PC-3 (cell line): ENCODE data around the gene ADCY5. TPM values are rescaled to one million over a fixed set of nuclear protein-coding genes. Genes with fewer than 3 reads are reported as not detected.

ENCODE experiments used
- ATAC-seq: fragments of 200-7000 bp; cut with Tn5 transposase; 2 replicates; pipeline ENCODE4 v1.9.1; 2020; ENCODE audit warnings: mild to moderate bottlenecking, moderate library complexity
- BruUV-seq: library from RNA; stranded (reverse); fragments of 400-500 nt; replicated peaks from 2 replicates; lab custom pipeline; 2021; lab: Mats Ljungman, UMichigan
- CTCF ChIA-PET: fragments of 300-600 bp; sonication (Branson Sonifier 250); formaldehyde crosslinking; loops from one replicate; lab custom pipeline; 2022; ENCODE audit warnings: antibody characterized with exemption; lab: Charles Lee
- POLR2A ChIA-PET: fragments of 300-600 bp; sonication (Branson Sonifier 250); formaldehyde crosslinking; loops from one replicate; lab custom pipeline; 2022; ENCODE audit warnings: antibody characterized with exemption; ENCODE audit not compliant: unreplicated experiment; lab: Charles Lee
- DNase-seq: peaks from one replicate; pipeline ENCODE4 v3.0.0-alpha.2; 2015
- H2AFZ ChIP-seq: fragments of 300-600 bp; sonication (generic); 2 replicates; pipeline ENCODE4 v1.6.0; 2016; ENCODE audit warnings: antibody characterized with exemption, low read length
- H3F3A ChIP-seq: fragments of 300-600 bp; sonication (generic); one replicate; pipeline ENCODE4 v1.6.0; 2017; ENCODE audit warnings: antibody characterized with exemption, low read length, control low read depth, mild to moderate bottlenecking; ENCODE audit not compliant: unreplicated experiment
- H3K27ac ChIP-seq: fragments of 300-600 bp; sonication (generic); 2 replicates; pipeline ENCODE4 v1.5.1; 2016; ENCODE audit warnings: mild to moderate bottlenecking, low read length
- H3K27me3 ChIP-seq: fragments of 300-600 bp; sonication (generic); 2 replicates; pipeline ENCODE4 v1.6.1; 2016; ENCODE audit warnings: low read length, mixed read lengths
- H3K36me3 ChIP-seq: fragments of 300-600 bp; sonication (generic); 2 replicates; pipeline ENCODE4 v1.6.1; 2016; ENCODE audit warnings: low read depth, mixed run types, low read length, mixed read lengths
- H3K4me1 ChIP-seq: fragments of 300-600 bp; sonication (generic); 2 replicates; pipeline ENCODE4 v1.5.1; 2016; ENCODE audit warnings: low read length; ENCODE audit not compliant: insufficient read depth
- H3K4me2 ChIP-seq: fragments of 300-600 bp; sonication (generic); 2 replicates; pipeline ENCODE4 v1.6.0; 2016; ENCODE audit warnings: low read length
- H3K4me3 ChIP-seq: fragments of 300-600 bp; sonication (generic); 2 replicates; pipeline ENCODE4 v1.5.1; 2016; ENCODE audit warnings: mild to moderate bottlenecking, low read length, mixed read lengths
- H3K79me2 ChIP-seq: fragments of 300-600 bp; sonication (generic); 2 replicates; pipeline ENCODE4 v1.6.1; 2017; ENCODE audit warnings: low read length, mixed read lengths
- H3K9ac ChIP-seq: fragments of 300-600 bp; sonication (generic); 2 replicates; pipeline ENCODE4 v1.6.0; 2016; ENCODE audit warnings: mild to moderate bottlenecking, low read length
- H3K9me2 ChIP-seq: fragments of 300-600 bp; sonication (generic); replicated peaks from 2 replicates; pipeline ENCODE4 v1.6.1; 2016; ENCODE audit warnings: mixed run types, low read length, mixed read lengths
- H3K9me3 ChIP-seq: fragments of 300-600 bp; sonication (generic); 2 replicates; pipeline ENCODE4 v1.6.1; 2016; ENCODE audit warnings: low read length, mixed read lengths
- H4K20me1 ChIP-seq: fragments of 300-600 bp; sonication (generic); 2 replicates; pipeline ENCODE4 v1.6.1; 2016; ENCODE audit warnings: low read length, mixed read lengths
- EZH2 ChIP-seq: fragments of 300-600 bp; sonication (generic); IDR thresholded peaks from one replicate; pipeline ENCODE4 v1.6.1; 2017; ENCODE audit warnings: antibody characterized with exemption, mild to moderate bottlenecking, low read length; ENCODE audit not compliant: unreplicated experiment
- EZH2phosphoT487 ChIP-seq: fragments of 300-600 bp; sonication (generic); IDR thresholded peaks from 2 replicates; pipeline ENCODE4 v1.6.1; 2018; ENCODE audit warnings: mild to moderate bottlenecking, antibody characterized with exemption, low read length, borderline replicate concordance
- intact Hi-C: fragments of 100-400 bp; cut with micrococcal nuclease; formaldehyde crosslinking; loops from 2 replicates; pipeline ENCODE4 v1.9.0; 2023
- total RNA-seq: library from RNA; depleted of rRNA; stranded (reverse); fragments of >200 nt; gene quantifications from 2 replicates; pipeline ENCODE4 v1.2.3, GENCODE V29; 2014
- TF ChIP-seq, protein P1 (sequence below): fragments of 300-600 bp; sonication (generic); conservative IDR thresholded peaks from 2 replicates; pipeline ENCODE4 v1.5.1; 2017; ENCODE audit warnings: antibody characterized with exemption, low read depth, mild to moderate bottlenecking, low read length

Gene ADCY5
- total RNA-seq, 1 experiment from 2014 or later: not detected

DNA sequence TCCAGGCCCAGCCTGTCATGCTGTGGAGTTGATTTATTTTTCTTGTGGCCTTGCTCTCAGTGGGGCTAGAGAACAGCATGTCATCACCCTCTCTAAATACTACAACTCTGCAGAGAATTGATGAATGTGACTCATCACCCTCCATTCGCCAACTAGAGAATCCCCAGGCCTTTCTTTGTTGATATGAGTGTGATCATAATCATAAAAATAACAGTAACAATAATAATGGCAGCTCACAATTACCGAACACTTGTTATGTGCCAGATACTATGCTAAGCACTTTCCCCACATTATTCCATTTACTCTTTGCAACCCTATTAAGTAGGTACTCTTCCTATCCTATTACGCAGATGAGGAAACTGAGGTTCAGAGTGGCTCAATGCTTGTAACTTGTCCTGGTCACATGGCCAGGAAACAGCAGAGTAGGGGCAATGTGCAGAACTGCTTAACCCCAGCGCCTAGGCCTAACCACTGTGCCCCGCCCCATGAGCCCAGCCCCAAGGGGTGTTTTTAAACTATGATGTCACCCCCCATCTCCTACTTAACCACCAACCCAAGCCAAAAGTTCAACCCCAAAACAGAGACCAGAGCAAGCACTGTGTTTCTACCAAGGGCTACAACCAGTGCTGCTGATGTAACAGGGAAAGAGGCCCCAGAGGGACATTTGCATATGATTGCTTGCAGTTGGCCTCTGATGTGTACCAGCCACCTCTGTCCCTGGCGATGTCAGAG, 104.5 kb downstream of the ADCY5 start:
- intact Hi-C loops: no loop called here
- H3K4me3 ChIP-seq: no peak overlapping the region
- no peak for ATAC-seq
- no peak overlapping the region for H3K9ac ChIP-seq
- CTCF ChIA-PET: no interaction called here
- no peak for DNase-seq
- BruUV-seq: no TSS peak
- no peaks in the 10 kb centered on the region for H3K9me3 ChIP-seq
- no peaks in the 10 kb centered on the region for H3K9me2 ChIP-seq
- H3K27me3 ChIP-seq: peaks cover 37% of the 10 kb centered on the region
- H3K4me2 ChIP-seq: no peak overlapping the region
- no peaks in the 10 kb centered on the region for H3K79me2 ChIP-seq
- POLR2A ChIA-PET: no interaction called here
- no peak overlapping the region for H2AFZ ChIP-seq
- no peaks in the 10 kb centered on the region for H3K36me3 ChIP-seq
- no peaks in the 10 kb centered on the region for H4K20me1 ChIP-seq
- TF ChIP-seq, protein P1, sequence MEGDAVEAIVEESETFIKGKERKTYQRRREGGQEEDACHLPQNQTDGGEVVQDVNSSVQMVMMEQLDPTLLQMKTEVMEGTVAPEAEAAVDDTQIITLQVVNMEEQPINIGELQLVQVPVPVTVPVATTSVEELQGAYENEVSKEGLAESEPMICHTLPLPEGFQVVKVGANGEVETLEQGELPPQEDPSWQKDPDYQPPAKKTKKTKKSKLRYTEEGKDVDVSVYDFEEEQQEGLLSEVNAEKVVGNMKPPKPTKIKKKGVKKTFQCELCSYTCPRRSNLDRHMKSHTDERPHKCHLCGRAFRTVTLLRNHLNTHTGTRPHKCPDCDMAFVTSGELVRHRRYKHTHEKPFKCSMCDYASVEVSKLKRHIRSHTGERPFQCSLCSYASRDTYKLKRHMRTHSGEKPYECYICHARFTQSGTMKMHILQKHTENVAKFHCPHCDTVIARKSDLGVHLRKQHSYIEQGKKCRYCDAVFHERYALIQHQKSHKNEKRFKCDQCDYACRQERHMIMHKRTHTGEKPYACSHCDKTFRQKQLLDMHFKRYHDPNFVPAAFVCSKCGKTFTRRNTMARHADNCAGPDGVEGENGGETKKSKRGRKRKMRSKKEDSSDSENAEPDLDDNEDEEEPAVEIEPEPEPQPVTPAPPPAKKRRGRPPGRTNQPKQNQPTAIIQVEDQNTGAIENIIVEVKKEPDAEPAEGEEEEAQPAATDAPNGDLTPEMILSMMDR: no peak
- TF ChIP-seq EZH2phosphoT487: no peak
- TF ChIP-seq EZH2: no peak
- no peaks in the 10 kb centered on the region for H3F3A ChIP-seq
- H3K27ac ChIP-seq: no peak overlapping the region
- no peaks in the 10 kb centered on the region for H3K4me1 ChIP-seq

DNA sequence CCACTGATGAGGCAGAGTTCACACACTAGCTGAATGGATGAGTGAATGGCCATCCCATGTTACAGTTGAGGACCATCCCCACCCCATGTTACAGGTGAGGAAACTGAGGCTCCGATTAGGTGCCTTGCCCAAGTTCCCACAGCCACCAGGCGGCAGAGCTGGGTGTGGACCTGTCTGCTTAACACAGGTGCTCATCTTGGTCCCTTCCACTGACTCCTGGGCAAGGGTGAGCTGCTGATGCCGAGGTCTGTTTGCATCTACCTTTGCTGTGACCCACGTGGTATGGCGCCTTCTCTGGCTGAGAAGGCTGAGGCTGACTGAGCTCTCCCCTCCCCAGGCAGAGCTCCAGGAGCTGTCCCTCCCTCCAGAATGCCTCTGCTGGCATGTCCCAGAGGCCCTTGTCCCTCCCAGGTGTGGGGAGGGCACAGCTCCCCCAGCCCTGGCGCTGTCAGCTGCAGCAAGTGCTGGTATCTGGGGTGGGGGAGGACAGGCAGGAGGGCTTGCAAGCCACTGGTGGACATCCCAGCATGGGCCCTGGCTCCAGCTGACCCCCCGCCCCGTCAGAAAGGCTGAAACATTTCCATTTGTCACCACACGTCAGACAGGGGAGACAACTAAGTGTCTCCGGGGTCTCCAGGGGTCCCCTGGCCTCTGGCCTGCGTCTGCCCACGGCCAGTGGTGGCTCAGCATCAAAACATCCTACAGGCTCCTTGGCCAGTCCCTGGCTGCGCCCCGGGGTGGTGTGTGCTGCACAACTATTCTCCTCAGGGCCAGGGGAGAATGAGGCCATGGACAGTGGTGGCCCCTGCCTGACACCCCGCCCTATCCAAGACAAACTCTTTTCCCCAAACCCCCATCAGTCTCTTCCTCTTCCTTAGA, 105.4 kb downstream of the ADCY5 start:
- H3K9me2 ChIP-seq: no peaks in the 10 kb centered on the region
- peaks cover 29% of the 10 kb centered on the region for H3K27me3 ChIP-seq
- ATAC-seq (no peak), DNase-seq (no peak)
- H3K4me2 ChIP-seq: no peak overlapping the region
- no peak overlapping the region for H2AFZ ChIP-seq
- TF ChIP-seq, protein P1: no peak
- TF ChIP-seq EZH2phosphoT487 (no peak), EZH2 (no peak)
- no peak overlapping the region for H3K27ac ChIP-seq
- BruUV-seq: no TSS peak
- no peak overlapping the region for H3K9ac ChIP-seq
- H3K36me3 ChIP-seq: no peaks in the 10 kb centered on the region
- no peaks in the 10 kb centered on the region for H3K4me1 ChIP-seq
- H4K20me1 ChIP-seq: no peaks in the 10 kb centered on the region
- H3K9me3 ChIP-seq: no peaks in the 10 kb centered on the region
- ChIA-PET POLR2A (no interaction called here), CTCF (no interaction called here)
- no peak overlapping the region for H3K4me3 ChIP-seq
- H3K79me2 ChIP-seq: no peaks in the 10 kb centered on the region
- intact Hi-C loops: no loop called here
- H3F3A ChIP-seq: no peaks in the 10 kb centered on the region
